Lower leg skin (tissue), 4 donors: Measurements from ENCODE around the gene UQCR10. TPM values are rescaled to one million over a fixed set of nuclear protein-coding genes. Genes with fewer than 3 reads are reported as not detected.

Source experiments
- DNase-seq, 2 donors: peaks; one replicate each; pipeline ENCODE4 v3.0.0-alpha.2; 2019; ENCODE audit warnings: low spot score in 2 of 2
- H3K4me3 ChIP-seq: fragments of 200-600 bp; sonication (generic); 2 replicates; pipeline ENCODE4 v1.5.1; 2017; ENCODE audit warnings: mild to moderate bottlenecking, low read depth; ENCODE audit not compliant: poor library complexity, severe bottlenecking
- POLR2A ChIP-seq, 2 donors: fragments of 450-650 bp; IDR thresholded peaks; one replicate each; pipeline ENCODE4 v1.6.1; 2016 to 2017; ENCODE audit warnings: antibody characterized with exemption in 2 of 2, mild to moderate bottlenecking in 1 of 2, moderate library complexity in 1 of 2
- WGBS, 2 donors: methylation state at CpG; one replicate each; pipeline ENCODE4 v1.1.5; 2018; 5-methylcytosine and 5-hydroxymethylcytosine counted together
- intact Hi-C: fragments of 100-400 bp; cut with DNase I; formaldehyde crosslinking; loops from one replicate; pipeline ENCODE4 v1.15.0; 2023; ENCODE audit warnings: low total_unique reads
- total RNA-seq, 4 donors: library from RNA; depleted of rRNA; stranded (reverse); fragments of >200 nt; gene quantifications; one replicate each; pipeline ENCODE4 v1.1.0, GENCODE V29; 2016
- TF ChIP-seq, protein P1 (sequence below), 3 donors: fragments of 450-650 bp; IDR thresholded peaks; one replicate each; pipeline ENCODE4 v1.5.1; 2016; ENCODE audit warnings: antibody characterized with exemption in 3 of 3, mild to moderate bottlenecking in 3 of 3, moderate library complexity in 2 of 3

UQCR10 gene
- total RNA-seq, 4 donors from 2014 or later: 23.1 to 65.8 (median 44.3) TPM

DNA sequence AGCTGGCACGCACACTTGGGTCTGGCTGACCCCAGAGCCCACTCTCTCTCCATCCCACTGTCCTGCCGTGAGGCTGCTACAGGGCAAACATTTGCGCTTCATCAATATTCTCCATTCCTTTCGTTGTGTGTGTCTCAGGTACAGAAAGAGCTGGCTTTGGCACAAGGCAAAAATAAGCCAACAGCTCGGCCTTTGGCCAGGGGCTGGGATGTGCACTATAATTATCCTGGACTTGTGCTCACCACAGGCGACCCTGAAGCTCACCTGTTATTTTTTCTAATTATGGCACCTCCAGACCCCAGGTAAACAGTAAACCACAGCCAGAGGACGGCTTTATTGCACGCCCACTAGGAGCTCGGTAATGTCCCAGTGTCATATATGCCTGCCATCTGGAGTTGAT lies 11.3 kb upstream of the UQCR10 start:
- DNase-seq: no peak
- no peak overlapping the region for H3K4me3 ChIP-seq
- WGBS, 2 donors: 91 to 94% methylated on average over 9 of the region's 9 CpGs
- intact Hi-C loops: no loop called here
- no peak for TF ChIP-seq POLR2A (IDR thresholded peaks at IDR 0.05)
- TF ChIP-seq, protein P1, sequence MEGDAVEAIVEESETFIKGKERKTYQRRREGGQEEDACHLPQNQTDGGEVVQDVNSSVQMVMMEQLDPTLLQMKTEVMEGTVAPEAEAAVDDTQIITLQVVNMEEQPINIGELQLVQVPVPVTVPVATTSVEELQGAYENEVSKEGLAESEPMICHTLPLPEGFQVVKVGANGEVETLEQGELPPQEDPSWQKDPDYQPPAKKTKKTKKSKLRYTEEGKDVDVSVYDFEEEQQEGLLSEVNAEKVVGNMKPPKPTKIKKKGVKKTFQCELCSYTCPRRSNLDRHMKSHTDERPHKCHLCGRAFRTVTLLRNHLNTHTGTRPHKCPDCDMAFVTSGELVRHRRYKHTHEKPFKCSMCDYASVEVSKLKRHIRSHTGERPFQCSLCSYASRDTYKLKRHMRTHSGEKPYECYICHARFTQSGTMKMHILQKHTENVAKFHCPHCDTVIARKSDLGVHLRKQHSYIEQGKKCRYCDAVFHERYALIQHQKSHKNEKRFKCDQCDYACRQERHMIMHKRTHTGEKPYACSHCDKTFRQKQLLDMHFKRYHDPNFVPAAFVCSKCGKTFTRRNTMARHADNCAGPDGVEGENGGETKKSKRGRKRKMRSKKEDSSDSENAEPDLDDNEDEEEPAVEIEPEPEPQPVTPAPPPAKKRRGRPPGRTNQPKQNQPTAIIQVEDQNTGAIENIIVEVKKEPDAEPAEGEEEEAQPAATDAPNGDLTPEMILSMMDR (IDR thresholded peaks at IDR 0.05): no peak

DNA sequence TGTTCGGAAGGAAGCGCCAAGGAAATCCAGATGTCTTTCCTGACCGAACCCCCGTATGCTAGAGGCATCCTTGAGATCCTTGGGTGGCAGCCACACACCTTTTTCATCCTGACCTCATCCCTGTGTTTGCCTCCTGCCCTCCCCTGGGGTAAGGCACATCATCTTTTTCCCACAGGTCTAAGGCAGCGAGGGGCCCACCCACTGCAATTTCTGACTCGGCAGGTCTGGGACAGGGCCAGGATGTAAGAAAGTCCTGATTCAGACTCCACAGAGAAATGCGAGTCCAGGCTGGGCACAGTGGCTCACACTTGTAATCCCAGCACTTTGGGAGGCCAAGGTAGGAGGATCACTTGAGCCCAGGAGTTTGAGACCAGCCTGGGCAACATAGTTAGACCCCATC lies 10.8 kb upstream of the UQCR10 start:
- intact Hi-C loops: no loop called here
- WGBS, 2 donors: 68 to 69% methylated on average over 7 of the region's 7 CpGs
- TF ChIP-seq, protein P1 (IDR thresholded peaks at IDR 0.05): no peak
- no peak for TF ChIP-seq POLR2A (IDR thresholded peaks at IDR 0.05)
- no peak for DNase-seq
- H3K4me3 ChIP-seq: no peak overlapping the region

DNA sequence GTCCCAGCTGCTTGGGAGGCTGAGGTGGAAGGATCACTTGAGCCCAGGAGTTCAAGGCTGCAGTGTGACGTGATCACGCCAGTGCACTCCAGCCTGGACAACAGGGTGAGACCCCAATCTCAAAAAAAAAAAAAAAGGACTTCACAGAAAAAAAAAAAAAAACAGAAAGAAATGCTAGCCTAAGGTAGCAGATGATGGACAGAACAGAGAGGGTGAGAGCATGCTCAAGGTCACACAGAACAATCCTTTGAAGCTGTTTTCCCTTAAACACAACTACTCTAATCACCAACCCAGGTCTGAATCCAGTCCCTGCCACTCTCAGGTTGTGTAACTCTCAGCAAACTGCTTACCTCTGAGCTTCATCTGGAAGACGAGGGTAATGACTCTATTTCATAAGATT lies 10.1 kb upstream of the UQCR10 start:
- H3K4me3 ChIP-seq: no peak overlapping the region
- intact Hi-C loops: no loop called here
- 82 to 88% methylated on average over 3 of the region's 3 CpGs for WGBS, 2 donors
- TF ChIP-seq POLR2A (IDR thresholded peaks at IDR 0.05): no peak
- TF ChIP-seq, protein P1 (IDR thresholded peaks at IDR 0.05): no peak
- no peak for DNase-seq

DNA sequence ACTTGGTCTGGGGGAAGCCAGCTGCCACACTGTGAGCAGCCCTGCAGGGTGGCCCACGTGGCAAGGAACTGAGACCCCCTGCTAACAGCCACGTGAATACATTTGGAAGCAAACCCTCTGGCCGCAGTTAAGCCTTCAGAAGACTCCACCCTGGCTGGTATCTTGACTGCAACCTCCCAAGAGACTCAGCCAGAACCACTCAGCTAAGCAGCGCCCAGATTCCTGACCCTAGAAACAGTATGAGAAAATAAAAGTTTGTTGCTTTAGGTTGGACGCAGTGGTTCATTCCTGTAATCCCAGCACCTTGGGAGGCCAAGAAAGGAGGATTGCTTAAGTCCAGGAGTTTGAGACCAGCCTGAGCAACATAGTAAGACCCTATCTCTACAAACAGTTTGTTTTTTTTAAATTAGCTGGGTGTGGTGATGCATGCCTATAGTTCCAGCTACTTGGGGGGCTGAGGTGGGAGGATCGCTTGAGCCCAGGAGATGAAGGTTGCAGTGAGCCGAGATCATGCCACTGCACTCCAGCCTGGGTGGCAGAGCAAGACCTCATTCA lies 9.0 kb upstream of the UQCR10 start:
- DNase-seq: no peak
- no peak overlapping the region for H3K4me3 ChIP-seq
- intact Hi-C loops: no loop called here
- 67 to 76% methylated on average over 7 of the region's 7 CpGs for WGBS, 2 donors
- no peak for TF ChIP-seq POLR2A (IDR thresholded peaks at IDR 0.05)
- TF ChIP-seq, protein P1 (IDR thresholded peaks at IDR 0.05): no peak

DNA sequence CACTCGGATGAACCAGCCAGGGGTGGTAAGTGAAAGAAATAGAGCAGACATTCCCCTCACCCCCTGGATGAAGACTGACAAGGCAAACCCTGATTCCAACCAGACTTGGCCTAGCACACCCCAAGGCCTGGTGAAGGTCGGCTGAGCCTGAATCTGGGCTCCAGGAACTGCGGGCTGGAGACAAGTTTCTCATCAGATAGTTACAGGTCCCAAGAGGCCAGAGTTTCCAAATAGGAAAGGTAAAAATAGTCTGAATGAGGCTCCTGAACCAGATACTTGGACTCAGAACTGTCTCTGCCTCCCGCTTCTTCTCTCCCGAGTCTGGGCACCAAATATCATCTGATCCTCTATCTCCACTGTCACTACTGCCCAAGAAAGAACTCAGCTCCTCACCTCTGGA lies 8.2 kb upstream of the UQCR10 start:
- 75 to 84% methylated on average over 5 of the region's 5 CpGs for WGBS, 2 donors
- no peak for TF ChIP-seq POLR2A (IDR thresholded peaks at IDR 0.05)
- TF ChIP-seq, protein P1 (IDR thresholded peaks at IDR 0.05): no peak
- DNase-seq: no peak
- intact Hi-C loops: no loop called here
- H3K4me3 ChIP-seq: no peak overlapping the region

DNA sequence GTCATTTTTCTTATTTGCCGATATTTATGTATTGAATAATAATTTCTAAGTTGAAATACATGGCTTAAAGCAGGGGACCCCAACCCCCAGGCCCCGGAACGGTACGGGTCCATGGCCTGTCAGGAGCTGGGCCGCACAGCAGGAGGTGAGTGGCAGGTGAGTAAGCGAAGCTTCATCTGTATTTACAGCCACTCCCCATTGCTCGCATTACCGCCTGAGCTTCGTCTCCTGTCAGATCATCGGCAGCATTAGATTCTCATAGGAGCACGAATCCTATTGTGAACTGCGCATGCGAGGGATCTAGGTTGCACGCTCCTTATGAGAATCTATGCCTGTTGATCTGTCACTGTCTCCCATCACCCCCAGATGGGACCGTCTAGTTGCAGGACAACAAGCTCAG lies 4.9 kb upstream of the UQCR10 start:
- 86 to 93% methylated on average over 15 of the region's 15 CpGs for WGBS, 2 donors
- TF ChIP-seq, protein P1 (IDR thresholded peaks at IDR 0.05): no peak
- TF ChIP-seq POLR2A (IDR thresholded peaks at IDR 0.05): no peak
- no peak for DNase-seq
- intact Hi-C loops: no loop called here
- H3K4me3 ChIP-seq: no peak overlapping the region
